Measurements from ENCODE around the gene CLIC6. TPM values are rescaled to one million over a fixed set of nuclear protein-coding genes. Genes with fewer than 3 reads are reported as not detected.

The CLIC6 gene
- total and polyA plus RNA-seq, 4 donors = 0.19 to 19.0 (median 1.4) TPM

DNA sequence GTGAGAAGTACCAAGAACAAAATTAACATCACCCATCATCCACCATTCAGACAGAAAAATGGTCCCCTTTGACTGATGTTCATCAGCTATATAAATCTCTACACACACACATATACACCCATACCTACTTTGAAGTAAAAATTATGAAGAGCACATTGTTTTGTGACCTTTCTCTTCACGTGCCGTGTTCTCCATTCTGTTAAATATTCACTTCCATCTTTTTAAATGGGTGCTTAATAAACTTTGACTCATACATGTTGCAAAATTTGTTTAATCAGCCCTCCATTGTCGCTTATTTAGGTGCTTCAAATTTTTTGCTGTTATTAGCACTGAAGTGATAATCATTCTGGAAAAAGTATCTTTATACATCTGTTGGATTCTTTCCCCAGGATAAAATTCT lies 80.1 kb downstream of the CLIC6 start:
- WGBS (ENCODE audit: insufficient coverage) = no CpG with 5 or more reads among the region's 3 CpGs
- Histone ChIP-seq H3K27me3 (ENCODE audit: control insufficient read depth, insufficient read depth, low read length) (no peaks in the 10 kb centered on the region), H3K4me3 (ENCODE audit: low read depth, low read length) (no peak overlapping the region), H3K4me1 (ENCODE audit: control insufficient read depth, insufficient read depth, low read length) (peaks cover 4% of the 10 kb centered on the region), H3K27ac (ENCODE audit: low read depth, low read length) (no peak overlapping the region), H3K36me3 (ENCODE audit: control insufficient read depth, insufficient read depth, low read length) (no peaks in the 10 kb centered on the region), H3K9me3 (ENCODE audit: control insufficient read depth, insufficient read depth, low read length) (no peaks in the 10 kb centered on the region)
- no peak for DNase-seq (ENCODE audit: low read depth in 4 of 6, low spot score in 6 of 6)

DNA sequence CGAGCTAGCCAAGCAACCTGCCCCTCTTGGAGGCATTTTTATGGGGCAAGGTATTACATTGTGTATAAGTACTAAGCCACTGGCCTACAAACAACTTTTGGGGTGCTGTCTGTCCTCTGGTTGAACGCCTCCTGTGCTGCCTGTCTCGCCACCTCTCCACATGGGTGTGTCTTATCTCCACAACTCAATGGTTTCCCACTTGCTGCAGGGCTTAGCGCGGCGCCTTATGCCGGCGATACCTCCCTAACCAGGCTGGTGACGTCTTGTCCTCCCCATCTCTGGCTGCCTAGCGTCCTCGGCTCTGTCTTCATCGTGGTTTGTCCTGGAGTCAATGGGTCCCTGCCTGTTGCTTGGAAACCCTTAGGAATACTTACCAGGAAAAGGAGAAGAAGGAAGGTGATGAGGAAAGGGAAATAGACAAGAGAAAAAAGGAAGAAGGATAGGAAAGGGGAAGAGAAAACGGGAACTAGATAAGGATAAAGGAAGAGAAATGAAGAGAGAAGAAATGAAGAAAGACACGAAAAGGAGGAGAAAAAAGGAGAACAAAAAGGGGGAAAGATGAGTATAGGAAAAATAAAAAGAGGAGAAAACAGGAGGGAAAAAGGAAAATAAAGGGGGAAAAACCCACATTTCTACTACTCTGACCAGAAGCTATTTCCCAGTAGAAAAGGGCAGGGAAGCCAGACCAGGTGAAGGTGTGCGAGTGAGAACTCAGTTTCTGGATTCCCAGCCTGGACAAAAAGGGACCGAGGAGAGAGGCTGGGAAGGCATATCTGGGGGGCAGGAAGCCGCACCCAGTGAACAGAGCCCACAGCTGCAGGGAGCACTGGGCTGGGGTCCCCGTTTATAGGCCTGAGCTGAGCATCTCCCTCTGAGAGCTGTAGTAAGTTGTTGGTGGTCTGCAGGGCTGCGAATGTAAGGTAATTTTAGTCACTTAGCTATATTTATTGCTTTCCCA lies 86.2 kb downstream of the CLIC6 start:
- no peaks in the 10 kb centered on the region for H3K9me3 ChIP-seq (ENCODE audit: control insufficient read depth, insufficient read depth, low read length)
- WGBS (ENCODE audit: insufficient coverage) = 84% methylated on average over 15 of the region's 19 CpGs
- H3K27me3 ChIP-seq (ENCODE audit: control insufficient read depth, insufficient read depth, low read length) = no peaks in the 10 kb centered on the region

DNA sequence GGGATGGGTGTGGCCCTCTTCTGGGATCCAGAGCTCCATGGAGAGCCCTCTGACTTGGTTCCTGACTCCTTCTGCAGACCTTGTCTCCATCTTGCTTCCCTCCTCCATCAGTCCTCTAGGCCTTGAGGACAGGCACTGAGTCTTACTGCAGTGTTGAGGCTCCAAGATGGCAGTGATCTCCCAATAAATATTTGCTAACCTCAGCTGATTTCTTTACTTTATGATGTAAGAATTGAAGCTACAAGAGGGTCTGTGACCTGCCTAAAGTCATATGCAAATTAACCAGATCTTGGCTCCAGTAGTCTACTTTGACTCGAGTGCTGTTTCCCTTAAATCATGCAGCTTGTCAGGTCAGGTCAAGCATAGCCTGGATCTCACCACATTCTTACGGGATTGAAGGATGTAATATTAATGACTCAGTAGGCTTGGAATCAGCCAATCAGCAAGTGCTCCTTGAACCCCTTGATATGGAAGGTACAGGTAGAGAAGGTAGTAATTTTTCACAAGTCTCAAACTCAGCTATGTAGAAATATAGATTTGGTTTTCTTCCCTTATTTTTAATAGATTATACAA lies 93.0 kb downstream of the CLIC6 start:
- no peaks in the 10 kb centered on the region for H3K9me3 ChIP-seq (ENCODE audit: control insufficient read depth, insufficient read depth, low read length)
- H3K36me3 ChIP-seq (ENCODE audit: control insufficient read depth, insufficient read depth, low read length) = no peaks in the 10 kb centered on the region
- WGBS (ENCODE audit: insufficient coverage) = 50% methylated on average over 1 of the region's 2 CpGs
- H3K4me1 ChIP-seq (ENCODE audit: control insufficient read depth, insufficient read depth, low read length) = no peaks in the 10 kb centered on the region
- H3K27me3 ChIP-seq (ENCODE audit: control insufficient read depth, insufficient read depth, low read length) = no peaks in the 10 kb centered on the region
- H3K27ac ChIP-seq (ENCODE audit: low read depth, low read length) = no peak overlapping the region
- H3K4me3 ChIP-seq (ENCODE audit: low read depth, low read length) = no peak overlapping the region
- DNase-seq (ENCODE audit: low read depth in 4 of 6, low spot score in 6 of 6) = no peak

More for the DNA sequence above, 86.2 kb downstream of the CLIC6 start:
- DNase-seq (ENCODE audit: low read depth in 4 of 6, low spot score in 6 of 6) = no peak
- H3K4me3 ChIP-seq (ENCODE audit: low read depth, low read length) = no peak overlapping the region
- H3K27ac ChIP-seq (ENCODE audit: low read depth, low read length) = no peak overlapping the region
- H3K36me3 ChIP-seq (ENCODE audit: control insufficient read depth, insufficient read depth, low read length) = no peaks in the 10 kb centered on the region
- no peaks in the 10 kb centered on the region for H3K4me1 ChIP-seq (ENCODE audit: control insufficient read depth, insufficient read depth, low read length)

DNA sequence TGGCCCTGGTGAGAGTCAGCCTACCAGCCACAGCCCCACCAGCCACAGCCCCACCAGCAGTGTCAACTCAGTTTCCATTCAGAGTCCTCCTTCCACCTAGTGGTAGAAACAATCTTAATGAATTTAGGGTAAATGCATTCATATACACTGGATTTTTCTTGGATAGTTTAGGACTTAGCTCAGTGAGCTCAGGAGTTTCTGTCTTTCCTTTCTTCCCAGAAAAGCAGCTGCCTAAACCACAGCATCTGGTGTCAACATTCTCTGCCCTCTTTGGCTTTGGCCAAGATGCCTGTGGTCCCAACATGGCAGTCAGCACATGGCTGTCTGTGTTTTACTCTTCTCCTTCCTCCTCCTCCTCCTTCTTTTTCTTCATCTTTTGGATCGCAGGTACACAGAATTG lies 94.0 kb downstream of the CLIC6 start:
- no peak overlapping the region for H3K4me3 ChIP-seq (ENCODE audit: low read depth, low read length)

DNA sequence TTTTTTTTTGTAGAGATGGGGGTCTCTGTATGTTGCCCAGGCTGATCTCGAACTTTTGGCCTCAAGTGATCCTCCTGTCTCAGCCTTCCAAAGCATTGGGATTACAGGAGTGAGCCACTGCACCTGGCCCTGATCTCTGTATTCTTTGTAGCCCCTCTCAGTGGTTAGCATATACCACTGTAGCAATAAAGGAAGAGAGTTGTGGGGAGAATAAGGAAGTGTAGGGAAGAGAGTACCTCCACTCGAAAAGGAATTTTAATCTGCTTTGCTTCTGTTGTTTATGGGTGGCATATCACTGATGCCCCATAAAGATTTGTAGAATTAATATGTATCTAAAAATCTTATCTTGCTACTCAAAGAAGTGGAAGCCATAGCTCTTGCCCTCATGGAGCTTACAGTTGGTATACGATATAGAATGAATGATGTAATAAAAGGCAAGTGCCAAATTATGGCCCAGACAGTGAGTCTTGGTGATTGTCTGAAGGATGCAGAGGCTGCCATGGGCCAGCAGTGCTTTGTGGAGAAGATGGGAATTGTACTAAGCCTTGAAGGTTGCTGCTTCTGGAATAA lies 96.0 kb downstream of the CLIC6 start:
- no peaks in the 10 kb centered on the region for H3K27me3 ChIP-seq (ENCODE audit: control insufficient read depth, insufficient read depth, low read length)
- WGBS (ENCODE audit: insufficient coverage) = 95% methylated on average over 2 of the region's 3 CpGs
- H3K27ac ChIP-seq (ENCODE audit: low read depth, low read length) = no peak overlapping the region
- no peak for DNase-seq (ENCODE audit: low read depth in 4 of 6, low spot score in 6 of 6)
- H3K4me3 ChIP-seq (ENCODE audit: low read depth, low read length) = no peak overlapping the region
- H3K36me3 ChIP-seq (ENCODE audit: control insufficient read depth, insufficient read depth, low read length) = no peaks in the 10 kb centered on the region
- no peaks in the 10 kb centered on the region for H3K9me3 ChIP-seq (ENCODE audit: control insufficient read depth, insufficient read depth, low read length)
- no peaks in the 10 kb centered on the region for H3K4me1 ChIP-seq (ENCODE audit: control insufficient read depth, insufficient read depth, low read length)

More for the DNA sequence above, 94.0 kb downstream of the CLIC6 start:
- no peak for DNase-seq (ENCODE audit: low read depth in 4 of 6, low spot score in 6 of 6)
- Histone ChIP-seq H3K36me3 (ENCODE audit: control insufficient read depth, insufficient read depth, low read length) (no peaks in the 10 kb centered on the region), H3K27ac (ENCODE audit: low read depth, low read length) (no peak overlapping the region), H3K4me1 (ENCODE audit: control insufficient read depth, insufficient read depth, low read length) (no peaks in the 10 kb centered on the region), H3K9me3 (ENCODE audit: control insufficient read depth, insufficient read depth, low read length) (no peaks in the 10 kb centered on the region), H3K27me3 (ENCODE audit: control insufficient read depth, insufficient read depth, low read length) (no peaks in the 10 kb centered on the region)
- no CpG with 5 or more reads among the region's 1 CpG for WGBS (ENCODE audit: insufficient coverage)

DNA sequence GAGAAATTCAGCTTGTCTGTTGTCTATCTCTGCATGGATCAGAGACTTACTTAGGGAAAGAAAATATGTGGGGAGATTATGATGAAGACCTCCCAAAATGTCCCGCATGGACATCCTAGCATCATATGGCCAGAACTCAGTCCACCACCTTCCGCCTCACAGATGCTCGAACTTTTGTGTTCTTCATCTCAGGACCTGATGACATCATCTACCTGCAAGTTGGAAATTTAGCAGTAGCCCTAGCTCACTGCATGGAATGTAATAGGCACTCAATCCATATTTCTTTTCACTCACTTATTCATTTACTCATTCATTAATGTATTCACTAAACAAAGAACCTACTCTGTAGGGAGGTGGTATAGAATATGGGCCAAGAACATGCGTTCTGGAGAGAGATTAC lies 96.8 kb downstream of the CLIC6 start:
- no peaks in the 10 kb centered on the region for H3K27me3 ChIP-seq (ENCODE audit: control insufficient read depth, insufficient read depth, low read length)
- H3K27ac ChIP-seq (ENCODE audit: low read depth, low read length) = no peak overlapping the region
- no peak for DNase-seq (ENCODE audit: low read depth in 4 of 6, low spot score in 6 of 6)
- 100% methylated on average over 3 of the region's 4 CpGs for WGBS (ENCODE audit: insufficient coverage)
- H3K4me1 ChIP-seq (ENCODE audit: control insufficient read depth, insufficient read depth, low read length) = no peaks in the 10 kb centered on the region
- no peaks in the 10 kb centered on the region for H3K36me3 ChIP-seq (ENCODE audit: control insufficient read depth, insufficient read depth, low read length)
- no peak overlapping the region for H3K4me3 ChIP-seq (ENCODE audit: low read depth, low read length)
- H3K9me3 ChIP-seq (ENCODE audit: control insufficient read depth, insufficient read depth, low read length) = no peaks in the 10 kb centered on the region

DNA sequence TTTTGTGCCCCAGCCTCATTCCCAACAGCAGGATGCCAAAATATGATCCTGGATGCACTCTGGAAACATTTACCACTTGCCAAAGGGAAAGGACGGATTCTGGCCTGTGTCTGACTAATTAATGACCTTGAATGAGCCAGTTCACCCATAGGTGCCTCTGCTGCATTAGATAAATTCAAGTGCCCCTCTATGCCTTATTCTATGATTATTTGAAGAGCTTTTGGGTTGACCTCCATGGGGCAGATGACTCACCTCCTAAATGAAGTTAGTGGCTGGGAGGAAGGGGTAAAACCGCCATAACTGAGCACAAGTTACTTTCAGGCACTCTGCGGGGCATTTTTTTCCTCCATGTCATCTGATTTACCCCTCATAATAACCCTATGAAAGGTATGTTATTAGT lies 98.1 kb downstream of the CLIC6 start:
- Histone ChIP-seq H3K4me3 (ENCODE audit: low read depth, low read length) (no peak overlapping the region), H3K4me1 (ENCODE audit: control insufficient read depth, insufficient read depth, low read length) (no peaks in the 10 kb centered on the region), H3K27ac (ENCODE audit: low read depth, low read length) (no peak overlapping the region), H3K36me3 (ENCODE audit: control insufficient read depth, insufficient read depth, low read length) (no peaks in the 10 kb centered on the region), H3K9me3 (ENCODE audit: control insufficient read depth, insufficient read depth, low read length) (no peaks in the 10 kb centered on the region), H3K27me3 (ENCODE audit: control insufficient read depth, insufficient read depth, low read length) (no peaks in the 10 kb centered on the region)
- WGBS (ENCODE audit: insufficient coverage) = no CpG with 5 or more reads among the region's 3 CpGs
- no peak for DNase-seq (ENCODE audit: low read depth in 4 of 6, low spot score in 6 of 6)

Other genes starting within 250 kb of the CLIC6 start
- under 1 TPM in 1 of 2 donors, not detected in 1; 0.11 TPM for gene SMIM34, start 245.0 kb upstream of the CLIC6 start, total RNA-seq
- under 1 TPM; 0.33 to 0.92 TPM for gene SMIM34, start 245.0 kb upstream of the CLIC6 start, polyA plus RNA-seq (ENCODE audit: insufficient read length in 2 of 2)
- gene KCNE1, start 156.8 kb upstream of the CLIC6 start, total RNA-seq = 1 to 10 TPM in 1 of 2 donors, under 1 TPM in 1; 0.69 to 2.2 TPM
- 1 to 10 TPM; 1.7 to 2.7 TPM for gene KCNE1, start 156.8 kb upstream of the CLIC6 start, polyA plus RNA-seq (ENCODE audit: insufficient read length in 2 of 2)
- 10 to 100 TPM; 42.4 to 91.6 TPM for gene RCAN1, start 53.9 kb upstream of the CLIC6 start, total RNA-seq
- 100 to 1,000 TPM in 1 of 2 donors, 10 to 100 TPM in 1; 90.5 to 107 TPM for gene RCAN1, start 53.9 kb upstream of the CLIC6 start, polyA plus RNA-seq (ENCODE audit: insufficient read length in 2 of 2)